ENCODE measurements around the gene CHGA. TPM values are rescaled to one million over a fixed set of nuclear protein-coding genes. Genes with fewer than 3 reads are reported as not detected.

CHGA gene
- total RNA-seq, 6 donors from 2014 or later: 0.46 to 0.81 TPM; not detected in 4

DNA sequence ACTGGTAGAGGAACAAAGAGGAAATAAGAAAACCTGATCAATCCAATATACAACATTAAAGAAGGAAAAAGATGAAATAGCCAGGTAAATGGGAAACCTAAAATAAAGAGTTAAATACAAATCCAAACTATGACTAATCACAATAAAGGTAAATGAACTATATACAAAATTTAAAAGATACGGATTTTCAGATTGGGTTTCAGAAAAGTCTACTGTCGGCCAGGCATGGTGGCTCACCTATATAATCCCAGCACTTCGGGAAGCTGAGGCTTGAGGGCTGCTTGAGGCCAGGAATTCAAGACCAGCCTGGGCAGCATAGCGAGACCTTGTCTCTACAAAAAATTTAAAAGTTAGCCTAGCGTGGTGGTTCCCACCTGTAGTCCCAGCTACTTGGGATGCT, 39.9 kb upstream of the CHGA start:
- Histone ChIP-seq H3K9me3 (no peaks in the 10 kb centered on the region), H3K27ac (no peak overlapping the region), H3K4me1 (no peaks in the 10 kb centered on the region), H3K4me3 (no peak overlapping the region), H3K36me3 (no peaks in the 10 kb centered on the region), H3K27me3 (no peaks in the 10 kb centered on the region)
- 90 to 91% methylated on average over 5 of the region's 5 CpGs for WGBS, 2 donors
- TF ChIP-seq, protein P1, sequence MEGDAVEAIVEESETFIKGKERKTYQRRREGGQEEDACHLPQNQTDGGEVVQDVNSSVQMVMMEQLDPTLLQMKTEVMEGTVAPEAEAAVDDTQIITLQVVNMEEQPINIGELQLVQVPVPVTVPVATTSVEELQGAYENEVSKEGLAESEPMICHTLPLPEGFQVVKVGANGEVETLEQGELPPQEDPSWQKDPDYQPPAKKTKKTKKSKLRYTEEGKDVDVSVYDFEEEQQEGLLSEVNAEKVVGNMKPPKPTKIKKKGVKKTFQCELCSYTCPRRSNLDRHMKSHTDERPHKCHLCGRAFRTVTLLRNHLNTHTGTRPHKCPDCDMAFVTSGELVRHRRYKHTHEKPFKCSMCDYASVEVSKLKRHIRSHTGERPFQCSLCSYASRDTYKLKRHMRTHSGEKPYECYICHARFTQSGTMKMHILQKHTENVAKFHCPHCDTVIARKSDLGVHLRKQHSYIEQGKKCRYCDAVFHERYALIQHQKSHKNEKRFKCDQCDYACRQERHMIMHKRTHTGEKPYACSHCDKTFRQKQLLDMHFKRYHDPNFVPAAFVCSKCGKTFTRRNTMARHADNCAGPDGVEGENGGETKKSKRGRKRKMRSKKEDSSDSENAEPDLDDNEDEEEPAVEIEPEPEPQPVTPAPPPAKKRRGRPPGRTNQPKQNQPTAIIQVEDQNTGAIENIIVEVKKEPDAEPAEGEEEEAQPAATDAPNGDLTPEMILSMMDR (IDR thresholded peaks at IDR 0.05): no peak
- DNase-seq (no peak), ATAC-seq (ENCODE audit: low FRiP score in 2 of 2) (no peak)

DNA sequence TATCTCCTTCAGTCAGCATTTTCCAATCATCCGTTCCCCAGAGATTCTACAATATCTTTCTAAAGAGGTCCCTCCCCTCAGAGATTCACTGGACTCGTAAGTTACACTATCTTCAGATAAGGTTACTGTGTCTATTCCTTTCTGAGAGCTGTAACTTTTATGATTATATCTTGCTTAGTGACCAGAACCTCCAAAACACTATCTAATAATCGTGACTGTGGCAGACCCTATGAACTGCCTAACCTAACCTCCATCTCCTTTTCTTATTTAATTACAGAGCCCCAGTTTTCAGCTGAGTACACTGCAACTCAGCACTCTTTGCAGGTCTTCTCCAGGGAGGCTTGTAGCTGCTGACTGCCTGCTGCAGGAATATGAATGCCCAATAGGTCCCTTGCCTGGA, 38.5 kb upstream of the CHGA start:
- H3K4me3 ChIP-seq: no peak overlapping the region
- no peak overlapping the region for H3K27ac ChIP-seq
- H3K4me1 ChIP-seq: no peaks in the 10 kb centered on the region
- H3K36me3 ChIP-seq: no peaks in the 10 kb centered on the region
- DNase-seq: no peak
- no peak for ATAC-seq (ENCODE audit: low FRiP score in 2 of 2)
- no peaks in the 10 kb centered on the region for H3K9me3 ChIP-seq
- no peak for TF ChIP-seq POLR2A (IDR thresholded peaks at IDR 0.05)
- TF ChIP-seq, protein P1 (IDR thresholded peaks at IDR 0.05): no peak
- no peak for TF ChIP-seq POLR2AphosphoS5 (IDR thresholded peaks at IDR 0.05)
- TF ChIP-seq EP300 (IDR thresholded peaks at IDR 0.05): no peak
- no peaks in the 10 kb centered on the region for H3K27me3 ChIP-seq
- 57 to 73% methylated on average over 3 of the region's 3 CpGs for WGBS, 2 donors

DNA sequence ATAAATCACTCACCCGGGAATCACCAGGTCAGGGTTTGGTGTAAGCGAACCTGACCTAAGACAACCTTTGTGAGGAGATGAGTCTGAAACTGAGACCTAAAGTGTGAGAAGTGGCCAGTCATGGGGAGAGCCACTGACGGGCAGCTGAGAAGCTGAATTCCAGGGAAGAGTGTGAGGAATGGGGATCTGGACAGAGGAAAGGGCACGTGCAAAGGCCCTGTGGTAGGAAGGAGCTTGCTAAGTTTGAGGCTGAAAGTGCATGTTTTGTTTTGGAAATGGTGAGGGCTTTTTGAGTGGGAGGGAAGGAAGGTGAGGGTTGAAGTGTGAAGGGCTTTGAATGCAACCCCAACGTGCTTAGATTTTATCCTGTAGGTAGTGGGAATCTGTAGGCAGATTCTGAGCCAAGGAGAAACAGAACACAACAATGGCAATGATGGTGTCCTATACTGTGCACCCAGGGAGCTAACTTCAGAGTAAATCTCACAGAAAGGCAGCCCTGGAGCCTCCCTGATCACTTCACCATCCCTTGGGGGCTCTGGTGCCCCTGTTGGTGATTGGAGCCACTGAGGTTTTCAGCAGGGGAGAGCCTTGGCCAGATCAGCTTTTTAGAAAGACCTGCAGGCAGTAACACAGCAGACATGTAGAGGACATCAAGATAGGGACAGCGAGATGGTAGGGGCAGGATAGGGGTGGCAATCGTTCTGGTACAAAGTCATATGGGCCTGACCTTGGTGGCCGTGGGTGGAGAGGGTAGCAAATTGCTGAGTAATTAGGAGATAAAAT, 37.5 kb upstream of the CHGA start:
- Histone ChIP-seq H3K4me3 (no peak overlapping the region), H3K36me3 (no peaks in the 10 kb centered on the region), H3K27me3 (no peaks in the 10 kb centered on the region), H3K9me3 (no peaks in the 10 kb centered on the region), H3K27ac (no peak overlapping the region), H3K4me1 (no peaks in the 10 kb centered on the region)
- DNase-seq: no peak
- 68 to 74% methylated on average over 8 of the region's 8 CpGs for WGBS, 2 donors
- ATAC-seq (ENCODE audit: low FRiP score in 2 of 2): peak in 1 of 2 donors; percentile 27
- no peak for TF ChIP-seq POLR2AphosphoS5 (IDR thresholded peaks at IDR 0.05)
- TF ChIP-seq, protein P1 (IDR thresholded peaks at IDR 0.05): no peak
- TF ChIP-seq POLR2A (IDR thresholded peaks at IDR 0.05): no peak
- TF ChIP-seq EP300 (IDR thresholded peaks at IDR 0.05): no peak

DNA sequence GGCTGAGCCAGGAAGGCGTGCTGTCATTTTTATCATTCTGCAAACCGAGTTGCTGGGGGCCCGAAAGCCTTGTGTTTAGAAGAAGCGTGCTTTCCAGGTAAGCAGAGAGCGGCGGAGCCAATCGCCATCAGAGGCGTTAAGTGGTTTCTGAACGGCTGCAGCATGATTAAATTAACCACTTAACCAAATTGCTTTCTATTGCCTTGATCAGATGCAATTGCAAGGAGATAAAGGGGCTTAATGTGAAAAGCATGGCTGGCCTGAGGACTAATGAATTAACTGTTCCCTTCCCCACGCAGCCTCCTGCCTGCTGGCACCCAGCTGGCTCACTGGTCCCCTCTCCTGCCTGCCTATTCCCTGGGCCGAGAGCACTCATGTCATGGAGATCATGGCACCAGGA, 36.6 kb upstream of the CHGA start:
- ATAC-seq (ENCODE audit: low FRiP score in 2 of 2): no peak
- 57 to 60% methylated on average over 11 of the region's 11 CpGs for WGBS, 2 donors

DNA sequence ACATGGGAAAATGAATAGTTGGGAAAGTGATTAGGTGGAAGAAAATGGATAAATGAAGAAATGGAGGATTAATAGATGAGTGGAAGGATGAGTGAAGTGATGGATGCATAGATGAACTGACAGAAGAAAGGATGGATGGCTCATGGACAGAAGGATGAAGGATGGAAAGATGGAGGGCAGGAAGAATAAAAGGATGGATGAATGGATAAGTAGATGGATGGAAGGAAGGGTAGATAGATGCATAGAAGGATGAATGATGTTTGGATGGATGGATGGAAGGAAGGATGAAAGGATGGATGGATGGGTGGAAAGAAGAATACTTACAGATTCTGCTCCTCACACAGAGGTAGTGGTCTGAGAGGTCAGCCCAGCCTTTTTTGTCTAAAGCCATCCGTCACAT, 35.8 kb upstream of the CHGA start:
- Histone ChIP-seq H3K4me1 (no peaks in the 10 kb centered on the region), H3K9me3 (no peaks in the 10 kb centered on the region), H3K36me3 (no peaks in the 10 kb centered on the region), H3K4me3 (no peak overlapping the region), H3K27ac (no peak overlapping the region), H3K27me3 (no peaks in the 10 kb centered on the region)
- 90 to 93% methylated on average over 1 of the region's 1 CpG for WGBS, 2 donors
- no peak for ATAC-seq (ENCODE audit: low FRiP score in 2 of 2)
- TF ChIP-seq EP300 (IDR thresholded peaks at IDR 0.05) (no peak), POLR2AphosphoS5 (IDR thresholded peaks at IDR 0.05) (no peak), POLR2A (IDR thresholded peaks at IDR 0.05) (no peak)
- TF ChIP-seq, protein P1 (IDR thresholded peaks at IDR 0.05): no peak
- DNase-seq: no peak

More for the DNA sequence above, 36.6 kb upstream of the CHGA start:
- Histone ChIP-seq H3K9me3 (no peaks in the 10 kb centered on the region), H3K4me3 (no peak overlapping the region), H3K27ac (no peak overlapping the region), H3K36me3 (no peaks in the 10 kb centered on the region), H3K4me1 (no peaks in the 10 kb centered on the region), H3K27me3 (no peaks in the 10 kb centered on the region)
- TF ChIP-seq POLR2AphosphoS5 (IDR thresholded peaks at IDR 0.05): no peak
- DNase-seq: no peak

Measured in upper lobe of left lung (tissue), 6 donors.